HS-27A (cell line): Measurements from ENCODE around the gene LOXHD1.

Experiments used
- DNase-seq: peaks from one replicate; pipeline ENCODE4 v3.0.0-alpha.2; 2012; ENCODE audit warnings: low read depth, missing footprints

LOXHD1 gene

GRCh38 chr18:46445522-46446313 lies 211.3 kb downstream of the LOXHD1 start:
- no peak for DNase-seq

GRCh38 chr18:46439037-46439436 lies 218.0 kb downstream of the LOXHD1 start:
- DNase-seq = no peak

GRCh38 chr18:46437061-46437460 lies 220.0 kb downstream of the LOXHD1 start:
- no peak for DNase-seq

GRCh38 chr18:46436621-46437020 lies 220.4 kb downstream of the LOXHD1 start:
- no peak for DNase-seq

GRCh38 chr18:46435031-46435430 lies 222.0 kb downstream of the LOXHD1 start:
- DNase-seq = no peak

GRCh38 chr18:46434629-46435028 lies 222.4 kb downstream of the LOXHD1 start:
- DNase-seq = no peak

- no peak for DNase-seq
These were observed 223.7 kb downstream of the LOXHD1 start for GRCh38 chr18:46433121-46433826.

- no peak for DNase-seq
These were observed 225.4 kb downstream of the LOXHD1 start for GRCh38 chr18:46431522-46432171.

- DNase-seq = no peak
These were observed 227.3 kb downstream of the LOXHD1 start for GRCh38 chr18:46429649-46430224.

- DNase-seq = no peak
These were observed 227.9 kb downstream of the LOXHD1 start for GRCh38 chr18:46429130-46429529.

- DNase-seq = no peak
These were observed 228.7 kb downstream of the LOXHD1 start for GRCh38 chr18:46428368-46428767.

- DNase-seq = no peak
These were observed 229.6 kb downstream of the LOXHD1 start for GRCh38 chr18:46427216-46427995.
